GM23338 (cell line): ENCODE data around the gene LPGAT1. TPM values are rescaled to one million over a fixed set of nuclear protein-coding genes. Genes with fewer than 3 reads are reported as not detected.

Experiments
- ATAC-seq: fragments of 200-7000 bp; cut with Tn5 transposase; 3 replicates; pipeline ENCODE4 v1.9.1; 2020
- DNase-seq: peaks from one replicate; pipeline ENCODE4 v3.0.0-alpha.2; 2015; ENCODE audit warnings: low spot score
- H2AFZ ChIP-seq: fragments of 200-600 bp; sonication (generic); 2 replicates; pipeline ENCODE4 v1.8.0; 2016; ENCODE audit warnings: antibody characterized with exemption, mild to moderate bottlenecking, moderate library complexity
- H3F3A ChIP-seq: fragments of 200-600 bp; sonication (generic); replicated peaks from 2 replicates; pipeline ENCODE4 v1.8.0; 2017; ENCODE audit warnings: antibody characterized with exemption, mixed run types, low read depth
- H3K27ac ChIP-seq: fragments of 200-600 bp; sonication (generic); 2 replicates; pipeline ENCODE4 v1.6.1; 2016; ENCODE audit warnings: low read depth
- H3K27me3 ChIP-seq: fragments of 200-600 bp; sonication (generic); 2 replicates; pipeline ENCODE4 v1.8.0; 2016; ENCODE audit warnings: mild to moderate bottlenecking, mixed run types, moderate library complexity; ENCODE audit not compliant: insufficient read depth
- H3K36me3 ChIP-seq: fragments of 200-600 bp; sonication (generic); 2 replicates; pipeline ENCODE4 v1.8.0; 2016; ENCODE audit warnings: mild to moderate bottlenecking; ENCODE audit not compliant: insufficient read depth
- H3K4me1 ChIP-seq: fragments of 200-600 bp; sonication (generic); 2 replicates; pipeline ENCODE4 v1.8.0; 2016; ENCODE audit warnings: mild to moderate bottlenecking, moderate library complexity; ENCODE audit not compliant: insufficient read depth
- H3K4me2 ChIP-seq: fragments of 200-600 bp; sonication (generic); 2 replicates; pipeline ENCODE4 v1.7.1; 2017; ENCODE audit warnings: mixed run types
- H3K4me3 ChIP-seq: fragments of 200-600 bp; sonication (generic); 2 replicates; pipeline ENCODE4 v1.6.1; 2016; ENCODE audit warnings: mixed run types
- H3K79me2 ChIP-seq: fragments of 200-600 bp; sonication (generic); replicated peaks from 2 replicates; pipeline ENCODE4 v1.8.0; 2017; ENCODE audit warnings: mild to moderate bottlenecking; ENCODE audit not compliant: insufficient read depth
- H3K9me2 ChIP-seq: fragments of 200-600 bp; sonication (generic); 2 replicates; pipeline ENCODE4 v1.8.0; 2017; ENCODE audit not compliant: insufficient read depth
- H4K20me1 ChIP-seq: fragments of 200-600 bp; sonication (generic); replicated peaks from 2 replicates; pipeline ENCODE4 v1.8.0; 2017; ENCODE audit warnings: mild to moderate bottlenecking; ENCODE audit not compliant: insufficient read depth
- H3K27ac Mint-ChIP-seq: 2 replicates; pipeline ENCODE4 v1.8.0; 2020; ENCODE audit warnings: inconsistent platforms, mild to moderate bottlenecking, moderate library complexity, mixed read lengths
- H3K27me3 Mint-ChIP-seq: 3 replicates; pipeline ENCODE4 v1.8.0; 2022; ENCODE audit warnings: low read depth, mild to moderate bottlenecking, moderate library complexity, mixed read lengths, inconsistent platforms; ENCODE audit not compliant: insufficient read depth, poor library complexity
- H3K36me3 Mint-ChIP-seq: 3 replicates; pipeline ENCODE4 v1.8.0; 2021; ENCODE audit warnings: low read depth, mild to moderate bottlenecking, inconsistent platforms, moderate library complexity, mixed read lengths
- H3K4me1 Mint-ChIP-seq: 3 replicates; pipeline ENCODE4 v1.8.0; 2020; ENCODE audit warnings: mild to moderate bottlenecking, inconsistent platforms, mixed read lengths
- H3K4me3 Mint-ChIP-seq: 3 replicates; pipeline ENCODE4 v1.8.0; 2021; ENCODE audit warnings: moderate library complexity, mild to moderate bottlenecking, inconsistent platforms, mixed read lengths
- H3K9me3 Mint-ChIP-seq: 3 replicates; pipeline ENCODE4 v1.8.0; 2020; ENCODE audit warnings: moderate library complexity, mild to moderate bottlenecking, inconsistent platforms, mixed read lengths
- CREB1 ChIP-seq: fragments of 250-450 bp; sonication (Bioruptor Pico); IDR thresholded peaks from 2 replicates; pipeline ENCODE4 v1.5.0; 2020; ENCODE audit warnings: low read depth, mild to moderate bottlenecking, moderate library complexity
- CTCF ChIP-seq, 2 experiments: fragments of 200-600 bp in 1 of 2; sonication (generic) in 1 of 2; conservative IDR thresholded peaks; 2 replicates each; pipeline versions ENCODE4 v1.5.1 to v1.6.1; 2016 to 2017; ENCODE audit warnings: antibody characterized with exemption in 2 of 2, low read depth in 2 of 2, mild to moderate bottlenecking in 2 of 2, moderate library complexity in 1 of 2
- ETS1 ChIP-seq: IDR thresholded peaks from 2 replicates; pipeline ENCODE4 v1.6.1; 2016; ENCODE audit warnings: antibody characterized with exemption
- EZH2phosphoT487 ChIP-seq: fragments of 200-600 bp; sonication (generic); IDR thresholded peaks from one replicate; pipeline ENCODE4 v1.8.1; 2018; ENCODE audit warnings: antibody characterized with exemption; ENCODE audit not compliant: unreplicated experiment
- JUNB ChIP-seq: IDR thresholded peaks from one replicate; pipeline ENCODE4 v1.6.1; 2016; ENCODE audit warnings: antibody characterized with exemption; ENCODE audit not compliant: unreplicated experiment
- NANOG ChIP-seq: IDR thresholded peaks from 2 replicates; pipeline ENCODE4 v1.6.1; 2016; ENCODE audit warnings: antibody characterized with exemption, borderline replicate concordance
- STAT1 ChIP-seq: IDR thresholded peaks from one replicate; pipeline ENCODE4 v1.6.1; 2016; ENCODE audit warnings: antibody characterized with exemption; ENCODE audit not compliant: unreplicated experiment
- ZNF331 ChIP-seq: fragments of 250-450 bp; sonication (Bioruptor Pico); IDR thresholded peaks from 2 replicates; pipeline ENCODE4 v1.5.0; 2020; ENCODE audit warnings: low read depth, mild to moderate bottlenecking, moderate library complexity
- ZNF462 ChIP-seq: fragments of 250-450 bp; sonication (Bioruptor Pico); IDR thresholded peaks from 2 replicates; pipeline ENCODE4 v1.5.0; 2020; ENCODE audit warnings: mild to moderate bottlenecking, moderate library complexity
- polyA plus RNA-seq: library from polyadenylated mRNA; unstranded; fragments of >200 nt; fragmentation: Nextera tagmentation; extraction: Ambion mirVana; gene quantifications from 2 replicates; pipeline ENCODE4 v1.2.1, GENCODE V29; 2016
- total RNA-seq: library from RNA; depleted of rRNA; stranded (reverse); fragments of >200 nt; shearing (Covaris generic); gene quantifications from 2 replicates; pipeline ENCODE4 v1.2.3, GENCODE V29; 2014

Gene LPGAT1
- total and polyA plus RNA-seq, 2 experiments from 2014 or later = 3.3 to 16.4 TPM

GRCh38 chr1:211876851-211877590 is 46.5 kb upstream of the LPGAT1 start (continued):
- no peak for TF ChIP-seq ZNF462 (CRISPR knock-in tag)

GRCh38 chr1:211875541-211875940 is 45.0 kb upstream of the LPGAT1 start:
- Histone ChIP-seq H3K27ac (no peak overlapping the region), H4K20me1 (no peaks in the 10 kb centered on the region), H3K9me2 (no peaks in the 10 kb centered on the region), H3K4me2 (no peak overlapping the region), H3K27me3 (no peaks in the 10 kb centered on the region), H3K4me3 (no peak overlapping the region), H3K4me1 (no peaks in the 10 kb centered on the region), H2AFZ (no peak overlapping the region), H3K36me3 (no peaks in the 10 kb centered on the region), H3F3A (no peaks in the 10 kb centered on the region), H3K79me2 (no peaks in the 10 kb centered on the region)
- Mint-ChIP-seq H3K4me1 (no peaks in the 10 kb centered on the region), H3K9me3 (peaks cover 5% of the 10 kb centered on the region; the same call in 1 of the 3 replicates), H3K36me3 (no peaks in the 10 kb centered on the region; the same call in 2 of the 3 replicates), H3K4me3 (no peak overlapping the region), H3K27me3 (peaks cover 3% of the 10 kb centered on the region), H3K27ac (no peak overlapping the region)
- DNase-seq (no peak), ATAC-seq (no peak)
- TF ChIP-seq CTCF (conservative IDR thresholded peaks at IDR 0.05; ENCODE audit: low read depth in 2 of 2) (no peak), STAT1 (no peak), EZH2phosphoT487 (no peak), NANOG (no peak), ETS1 (no peak), ZNF331 (CRISPR knock-in tag) (no peak), JUNB (no peak), CREB1 (CRISPR knock-in tag) (no peak)
